Coronary artery (tissue), 2 donors: ENCODE measurements around the gene NFE2L2.
A peak's percentile ranks its signal among the peaks of the same experiment; 100 is the strongest.

Experiments
- DNase-seq: peaks from one replicate; pipeline ENCODE4 v3.0.0-alpha.2; 2017; ENCODE audit warnings: low spot score
- H3K27ac ChIP-seq, 2 donors: fragments of 200-600 bp; sonication (generic); one replicate each; pipeline ENCODE4 v1.5.1; 2016 to 2019
- H3K4me3 ChIP-seq: fragments of 200-600 bp; sonication (generic); 2 replicates; pipeline ENCODE4 v1.5.1; 2016; ENCODE audit warnings: mild to moderate bottlenecking, moderate library complexity
- TF ChIP-seq, protein P1 (sequence below): fragments of 200-600 bp; sonication (generic); IDR thresholded peaks from one replicate; pipeline ENCODE4 v1.5.1; 2019; ENCODE audit warnings: antibody characterized with exemption

NFE2L2 gene

GRCh38 chr2:177281400-177282180 is 17.1 kb upstream of the NFE2L2 start:
- Histone ChIP-seq H3K4me3 (no peak overlapping the region), H3K27ac (peak overlapping the region; percentile 36 to 45)
- DNase-seq, result no peak
- TF ChIP-seq, protein P1, sequence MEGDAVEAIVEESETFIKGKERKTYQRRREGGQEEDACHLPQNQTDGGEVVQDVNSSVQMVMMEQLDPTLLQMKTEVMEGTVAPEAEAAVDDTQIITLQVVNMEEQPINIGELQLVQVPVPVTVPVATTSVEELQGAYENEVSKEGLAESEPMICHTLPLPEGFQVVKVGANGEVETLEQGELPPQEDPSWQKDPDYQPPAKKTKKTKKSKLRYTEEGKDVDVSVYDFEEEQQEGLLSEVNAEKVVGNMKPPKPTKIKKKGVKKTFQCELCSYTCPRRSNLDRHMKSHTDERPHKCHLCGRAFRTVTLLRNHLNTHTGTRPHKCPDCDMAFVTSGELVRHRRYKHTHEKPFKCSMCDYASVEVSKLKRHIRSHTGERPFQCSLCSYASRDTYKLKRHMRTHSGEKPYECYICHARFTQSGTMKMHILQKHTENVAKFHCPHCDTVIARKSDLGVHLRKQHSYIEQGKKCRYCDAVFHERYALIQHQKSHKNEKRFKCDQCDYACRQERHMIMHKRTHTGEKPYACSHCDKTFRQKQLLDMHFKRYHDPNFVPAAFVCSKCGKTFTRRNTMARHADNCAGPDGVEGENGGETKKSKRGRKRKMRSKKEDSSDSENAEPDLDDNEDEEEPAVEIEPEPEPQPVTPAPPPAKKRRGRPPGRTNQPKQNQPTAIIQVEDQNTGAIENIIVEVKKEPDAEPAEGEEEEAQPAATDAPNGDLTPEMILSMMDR, result no peak

DNA sequence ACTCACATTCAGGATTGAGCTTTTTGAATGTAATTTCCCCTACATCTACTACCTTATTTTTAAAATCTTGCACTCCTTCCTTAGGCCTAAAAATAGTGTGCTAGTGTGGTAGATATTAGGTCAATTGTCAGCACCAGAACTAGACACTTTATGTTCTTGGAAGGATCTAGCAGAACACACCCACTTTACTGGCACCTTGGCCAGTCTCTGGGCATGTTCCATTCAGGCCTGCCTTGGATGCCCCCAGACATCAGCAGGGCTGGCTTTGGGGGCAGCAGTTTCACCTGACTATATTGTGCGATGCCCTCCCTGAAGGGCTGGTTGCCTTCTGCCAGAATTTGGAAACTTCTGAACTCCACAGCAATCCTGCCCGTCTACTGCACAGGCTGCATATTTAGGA is 15.3 kb upstream of the NFE2L2 start:
- TF ChIP-seq, protein P1, result no peak
- H3K4me3 ChIP-seq, result no peak overlapping the region
- DNase-seq, result no peak
- peak overlapping the region; percentile 35 to 50 for H3K27ac ChIP-seq

GRCh38 chr2:177275743-177276055 is 11.2 kb upstream of the NFE2L2 start:
- DNase-seq, result no peak

DNA sequence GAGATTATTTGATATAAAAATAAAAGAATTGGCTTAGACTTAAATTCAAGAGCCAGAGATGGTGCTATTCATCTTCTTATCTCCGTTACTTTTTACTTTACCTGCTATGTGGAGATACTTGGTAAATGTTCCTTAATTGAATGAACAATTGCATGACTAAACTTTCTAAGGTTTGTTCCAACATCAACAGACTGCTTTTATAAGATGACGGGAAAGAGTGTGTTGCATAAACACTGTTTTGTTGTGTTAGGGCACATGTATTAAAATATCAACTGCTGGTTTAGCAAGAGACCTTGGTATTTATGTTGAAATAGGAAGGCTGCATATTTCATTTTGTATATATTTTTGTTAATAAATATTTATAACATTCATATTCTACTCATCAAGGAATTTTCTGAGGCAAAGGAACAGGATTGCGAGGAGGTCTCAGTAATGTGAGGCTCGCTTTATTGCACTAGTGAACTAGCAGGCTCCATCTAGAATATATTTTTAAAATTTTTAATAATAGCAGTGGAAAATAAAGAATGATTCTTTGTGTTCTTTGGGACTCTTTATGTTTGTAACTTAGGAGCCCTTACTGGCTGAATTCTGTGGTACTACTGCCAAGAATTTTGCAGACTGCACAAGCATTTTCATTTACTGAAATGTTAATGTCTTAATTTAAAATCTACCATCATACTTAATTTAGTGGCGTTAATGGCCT is 10.7 kb upstream of the NFE2L2 start:
- H3K27ac ChIP-seq, result peak overlapping the region; percentile 64 to 67
- DNase-seq, result no peak

More at GRCh38 chr2:177275743-177276055, 11.2 kb upstream of the NFE2L2 start:
- H3K4me3 ChIP-seq, result peak overlapping the region; percentile 41
- TF ChIP-seq, protein P1, result no peak
- peak overlapping the region; percentile 64 to 67 for H3K27ac ChIP-seq

GRCh38 chr2:177273408-177273807 is 8.9 kb upstream of the NFE2L2 start:
- peak overlapping the region in 1 of 2 donors; percentile 44 for H3K27ac ChIP-seq
- TF ChIP-seq, protein P1, result no peak
- H3K4me3 ChIP-seq, result no peak overlapping the region
- no peak for DNase-seq

More for the DNA sequence above, 10.7 kb upstream of the NFE2L2 start:
- TF ChIP-seq, protein P1, result no peak
- H3K4me3 ChIP-seq, result peak overlapping the region; percentile 41

GRCh38 chr2:177272765-177273164 is 8.2 kb upstream of the NFE2L2 start:
- DNase-seq, result no peak
- H3K27ac ChIP-seq, result no peak overlapping the region

More at GRCh38 chr2:177272765-177273164, 8.2 kb upstream of the NFE2L2 start:
- TF ChIP-seq, protein P1, result no peak
- H3K4me3 ChIP-seq, result no peak overlapping the region
